Right hindlimb (tissue), 1 donor: ENCODE measurements around the gene VANGL2.

Source experiments
- DNase-seq: peaks from one replicate; pipeline ENCODE4 v3.0.0-alpha.2; 2018

Gene VANGL2

DNA sequence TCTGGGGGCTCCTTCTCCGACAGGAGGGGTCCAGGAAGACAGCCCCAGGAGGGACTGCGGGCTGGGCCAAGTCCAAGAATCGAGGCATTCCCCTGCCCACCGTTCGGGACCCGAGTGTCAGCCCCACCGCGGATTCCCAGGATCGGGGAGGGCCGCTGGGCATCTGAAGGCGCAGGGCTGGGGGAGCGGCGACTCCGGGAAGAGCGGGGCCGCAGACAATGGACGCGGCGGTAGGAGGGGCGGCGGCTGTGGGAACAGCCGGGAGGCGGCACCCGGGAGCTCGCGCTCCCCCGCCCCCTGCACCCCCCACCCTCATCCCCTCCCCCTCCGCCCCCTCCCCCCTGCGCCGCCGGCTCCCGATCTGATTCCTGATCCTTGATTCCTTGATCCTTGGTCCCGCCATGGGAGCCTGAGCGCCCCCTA, at the start of gene VANGL2:
Gene VANGL2, plus strand, starts transcription at position 342 of the 423 bp plus-strand sequence. CDS start 15,274 bp downstream, outside the sequence.
- DNase-seq = peak; percentile 91

DNA sequence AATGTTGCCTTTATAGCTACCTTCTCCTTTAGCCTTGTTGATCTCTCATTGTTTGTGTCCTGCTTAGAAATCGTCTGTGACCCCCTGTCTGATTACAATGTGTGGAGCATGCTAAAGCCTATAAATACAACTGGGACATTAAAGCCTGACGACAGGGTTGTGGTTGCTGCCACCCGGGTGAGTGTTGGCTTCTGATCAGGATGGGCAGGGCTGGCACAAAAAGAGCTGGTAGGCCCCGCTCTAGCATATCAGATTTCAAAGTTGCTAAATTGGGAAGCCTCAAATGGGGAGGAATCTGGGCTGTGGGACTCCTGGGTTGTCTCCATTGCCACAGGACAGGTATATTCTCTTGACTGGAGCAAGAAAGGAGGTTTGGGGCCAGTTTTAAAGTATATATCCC, 48.7 kb upstream of the VANGL2 start:
- DNase-seq = no peak

DNA sequence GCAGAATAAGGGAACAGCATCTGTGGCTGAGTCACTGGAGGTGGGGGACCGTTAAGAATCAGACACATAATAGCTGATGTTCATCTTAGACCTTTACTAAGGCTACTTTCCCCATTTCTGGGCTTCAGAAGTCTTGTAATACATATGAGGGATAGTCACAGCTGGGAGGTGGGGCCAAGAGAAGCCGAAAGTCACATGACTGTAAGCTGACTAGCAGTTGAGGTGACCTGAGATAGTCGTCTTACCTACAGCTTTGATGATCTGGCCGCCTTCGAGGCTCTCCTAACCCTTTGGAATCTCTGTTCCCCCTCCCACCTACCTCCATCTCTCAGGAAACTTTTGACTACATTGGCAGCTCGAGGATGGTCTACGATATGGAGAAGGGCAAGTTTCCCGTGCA, 47.8 kb upstream of the VANGL2 start:
- DNase-seq = no peak

DNA sequence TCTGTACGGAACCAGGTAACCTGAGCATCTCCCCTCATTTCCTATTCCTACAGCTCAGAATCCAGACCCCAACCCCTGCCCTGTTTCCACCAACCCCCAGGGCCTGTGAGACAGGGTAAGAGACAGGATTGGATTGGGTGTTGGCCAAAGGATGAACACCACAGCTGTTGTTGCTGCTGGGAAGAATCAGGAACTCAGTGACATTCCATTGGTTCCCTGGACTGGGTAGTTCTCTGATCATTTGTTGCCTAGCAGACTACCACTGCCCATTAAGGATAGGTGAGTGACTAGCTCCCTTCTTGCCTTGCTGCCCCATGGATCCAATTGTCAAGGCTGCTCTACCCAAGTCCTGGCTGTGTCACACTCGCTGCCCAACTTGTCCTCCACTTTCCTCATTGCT, 47.1 kb upstream of the VANGL2 start:
- no peak for DNase-seq

DNA sequence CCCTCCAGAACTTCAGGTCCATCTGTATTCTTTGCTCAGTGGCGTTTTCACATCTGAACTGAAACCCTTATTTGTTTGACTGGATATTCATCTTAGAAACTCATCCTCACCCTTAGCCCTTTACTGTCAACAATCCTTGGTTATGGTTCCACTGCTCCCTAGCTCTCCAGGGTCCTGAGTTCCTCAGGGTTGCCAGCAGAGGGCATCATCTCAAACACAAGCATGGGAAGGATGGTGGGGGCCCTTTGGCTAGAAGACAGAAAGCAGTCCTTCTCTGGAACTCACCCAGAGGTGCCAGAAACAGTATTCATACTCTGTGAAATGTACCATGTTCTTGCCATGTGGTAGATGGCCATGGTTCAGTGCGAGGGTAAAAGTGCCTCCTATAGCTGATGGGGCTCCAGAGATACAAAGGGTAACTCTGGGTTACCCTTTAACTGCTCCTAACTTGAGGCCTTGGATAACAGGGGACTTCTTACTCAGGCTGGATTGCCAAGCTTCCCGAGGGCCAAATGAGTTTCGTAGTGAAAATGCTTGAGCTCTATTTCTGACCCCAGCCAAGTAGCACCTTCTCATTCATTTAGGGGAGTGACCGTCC, 45.9 kb upstream of the VANGL2 start:
- DNase-seq = peak; percentile 7

DNA sequence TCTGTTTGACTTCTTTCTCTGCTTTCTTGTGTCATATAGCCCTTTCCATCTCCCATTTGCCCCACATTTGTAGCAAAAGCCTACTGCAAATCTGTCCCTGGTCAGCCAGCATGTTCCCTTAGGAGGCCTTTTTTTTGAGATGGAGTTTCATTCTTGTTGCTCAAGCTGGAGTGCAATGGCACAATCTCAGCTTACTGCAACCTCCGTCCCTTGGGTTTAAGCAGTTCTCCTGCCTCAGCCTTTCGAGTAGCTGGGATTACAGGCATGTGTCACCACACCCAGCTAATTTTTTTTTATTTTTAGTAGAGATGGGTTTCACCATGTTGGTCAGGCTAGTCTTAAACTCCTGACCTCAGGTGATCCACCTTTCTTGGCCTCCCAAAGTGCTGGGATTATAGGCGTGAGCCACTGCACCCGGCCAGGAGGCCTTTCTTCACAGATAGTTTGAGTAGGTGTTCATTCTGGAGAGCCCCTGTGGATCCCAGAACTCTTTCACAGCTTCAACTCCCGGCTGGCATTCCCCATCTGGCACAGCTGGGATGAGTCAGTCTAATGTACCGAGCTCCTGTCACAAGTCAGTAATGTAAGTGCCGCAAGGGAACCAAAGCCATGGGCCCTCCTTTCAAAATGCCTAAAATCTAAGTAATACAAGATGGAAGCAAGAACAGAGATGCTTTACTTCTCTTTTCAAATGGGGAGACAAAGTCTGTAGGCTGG, 42.9 kb upstream of the VANGL2 start:
- DNase-seq = peak; percentile 2

DNA sequence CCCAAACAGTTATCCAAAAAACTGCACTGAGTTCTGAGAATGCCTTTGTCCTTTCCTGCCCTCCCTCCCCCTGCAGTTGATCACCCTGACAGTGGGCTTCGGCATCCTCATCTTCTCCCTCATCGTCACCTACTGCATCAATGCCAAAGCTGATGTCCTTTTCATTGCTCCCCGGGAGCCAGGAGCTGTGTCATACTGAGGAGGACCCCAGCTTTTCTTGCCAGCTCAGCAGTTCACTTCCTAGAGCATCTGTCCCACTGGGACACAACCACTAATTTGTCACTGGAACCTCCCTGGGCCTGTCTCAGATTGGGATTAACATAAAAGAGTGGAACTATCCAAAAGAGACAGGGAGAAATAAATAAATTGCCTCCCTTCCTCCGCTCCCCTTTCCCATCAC, 42.3 kb upstream of the VANGL2 start:
- no peak for DNase-seq

DNA sequence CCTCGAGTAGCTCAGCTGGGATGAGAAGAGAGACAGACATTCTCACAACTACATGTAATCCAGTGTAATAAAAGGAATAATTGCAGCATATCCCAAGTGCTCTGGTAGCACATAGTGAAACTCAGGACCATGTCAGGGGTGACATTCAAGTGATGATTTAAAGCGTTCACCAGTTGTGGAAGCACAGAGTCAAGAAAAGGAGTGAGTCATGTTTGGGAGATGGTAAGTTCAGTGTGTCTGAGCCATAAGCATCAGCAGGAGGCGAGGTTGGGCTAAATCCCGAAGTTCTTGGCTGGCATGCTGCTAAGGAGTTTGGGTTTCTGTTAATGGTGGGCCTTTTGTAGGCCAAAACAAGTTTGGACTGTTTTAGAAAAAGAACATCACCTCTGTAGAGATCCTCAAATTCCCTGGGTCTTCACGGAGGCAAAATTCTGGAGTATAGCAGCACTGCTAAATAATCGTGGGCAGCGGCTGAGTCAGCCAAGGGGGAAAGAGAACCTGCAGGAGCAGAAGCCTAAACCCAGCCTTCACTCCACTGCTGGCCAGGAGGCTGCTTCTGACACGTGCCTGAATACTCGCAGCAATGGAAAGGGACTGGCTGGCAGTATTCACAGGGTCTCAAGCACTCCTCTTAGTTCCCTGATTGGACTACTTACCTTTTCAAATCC, 40.7 kb upstream of the VANGL2 start:
- peak; percentile 13 for DNase-seq

DNA sequence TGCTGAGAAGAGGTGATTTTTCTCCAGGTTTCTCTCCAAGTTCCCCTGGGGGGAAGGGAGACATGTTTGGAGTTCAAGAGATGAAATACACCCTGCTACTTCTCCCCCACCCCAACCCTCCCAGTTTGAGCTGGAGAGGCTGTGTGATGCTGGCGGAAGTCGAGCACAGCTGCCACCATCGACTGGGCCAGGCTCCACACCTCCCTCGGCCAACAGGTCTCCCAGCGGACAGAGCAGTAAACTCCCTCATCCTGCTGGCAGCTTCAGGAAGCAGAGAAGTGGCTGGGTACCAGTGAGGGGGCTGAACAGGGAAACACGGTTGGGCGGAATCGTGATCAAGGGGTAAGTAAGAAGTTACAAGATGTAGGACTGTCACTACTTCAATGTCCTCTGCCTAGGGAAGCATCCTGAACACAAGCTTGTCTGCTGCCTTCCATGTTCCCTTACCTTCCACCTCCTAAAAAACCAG, 40.1 kb upstream of the VANGL2 start:
- DNase-seq = peak; percentile 17

DNA sequence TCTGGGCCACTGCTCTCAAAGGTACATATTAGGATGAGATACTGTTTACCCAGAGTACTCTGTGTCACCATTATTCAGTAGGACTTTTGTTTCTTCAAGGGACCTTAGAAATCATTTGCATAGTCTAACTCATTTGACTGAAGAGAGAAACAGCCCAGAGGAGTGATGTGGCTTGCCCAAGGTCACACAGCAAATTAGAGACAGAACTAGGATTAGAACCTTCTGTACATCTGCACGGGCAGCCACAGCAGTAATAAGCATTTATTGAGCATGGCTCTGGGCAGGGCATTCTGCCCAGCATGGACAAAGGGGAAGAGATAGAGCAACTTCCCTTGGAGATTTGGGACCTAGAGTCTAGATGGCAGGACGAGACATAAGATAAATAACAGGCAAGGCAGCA, 39.2 kb upstream of the VANGL2 start:
- DNase-seq = no peak

DNA sequence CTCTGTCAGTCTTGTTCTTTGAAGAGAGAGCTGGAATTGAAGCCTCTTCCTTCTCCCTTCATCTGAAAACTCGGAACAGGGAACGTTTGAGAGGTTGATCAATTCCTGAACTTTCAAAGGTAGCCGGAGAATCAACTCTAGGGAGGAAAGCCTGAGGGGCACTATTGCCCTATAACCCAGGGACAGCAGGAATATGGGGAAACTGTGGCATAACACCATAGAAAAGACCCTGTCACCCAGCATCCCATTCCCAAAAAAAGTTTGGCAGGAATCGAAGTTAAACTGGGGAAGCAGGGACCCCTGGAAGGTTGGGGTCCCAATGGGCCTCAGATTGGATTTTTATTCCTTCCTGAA, 38.6 kb upstream of the VANGL2 start:
- DNase-seq = no peak

DNA sequence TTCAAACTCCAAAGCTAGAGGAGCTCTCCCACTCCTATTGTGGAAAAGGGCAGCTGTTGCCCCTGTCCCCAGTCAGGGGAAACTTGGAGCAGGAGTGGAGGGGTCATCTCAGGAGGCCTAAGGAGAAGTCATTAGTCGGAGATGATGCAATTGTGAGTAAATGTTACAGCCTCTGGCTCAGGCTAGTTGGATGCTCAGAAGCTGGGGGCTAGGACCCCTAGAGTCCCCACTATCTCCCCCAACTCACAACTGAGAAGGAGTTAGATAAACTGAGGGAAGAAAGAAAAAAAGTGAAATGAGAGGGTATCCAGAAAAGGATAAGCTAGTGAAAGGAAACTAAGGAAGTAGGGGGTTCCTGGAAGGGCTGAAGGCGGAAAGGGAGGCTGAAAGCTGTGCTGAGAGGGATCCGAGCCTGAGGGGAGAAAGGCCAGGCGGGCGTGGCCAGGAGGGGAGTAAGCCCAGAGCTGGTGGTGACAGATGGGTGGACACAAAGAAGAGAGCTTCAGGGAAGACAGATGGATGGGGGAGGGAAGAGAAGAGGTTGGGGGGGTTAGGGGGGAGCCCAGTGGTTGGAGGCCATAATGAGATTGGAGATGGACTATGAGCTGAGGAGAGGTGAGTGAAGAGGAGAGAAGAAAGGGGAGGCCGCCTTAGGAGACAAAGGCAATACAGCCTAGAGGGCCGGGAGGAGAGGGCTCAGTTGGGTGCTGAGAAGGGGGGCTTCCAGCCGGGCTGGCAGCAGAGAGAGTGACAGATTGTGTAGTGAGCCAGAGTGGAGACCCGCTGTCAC, 38.0 kb upstream of the VANGL2 start:
- peak; percentile 19 for DNase-seq

DNA sequence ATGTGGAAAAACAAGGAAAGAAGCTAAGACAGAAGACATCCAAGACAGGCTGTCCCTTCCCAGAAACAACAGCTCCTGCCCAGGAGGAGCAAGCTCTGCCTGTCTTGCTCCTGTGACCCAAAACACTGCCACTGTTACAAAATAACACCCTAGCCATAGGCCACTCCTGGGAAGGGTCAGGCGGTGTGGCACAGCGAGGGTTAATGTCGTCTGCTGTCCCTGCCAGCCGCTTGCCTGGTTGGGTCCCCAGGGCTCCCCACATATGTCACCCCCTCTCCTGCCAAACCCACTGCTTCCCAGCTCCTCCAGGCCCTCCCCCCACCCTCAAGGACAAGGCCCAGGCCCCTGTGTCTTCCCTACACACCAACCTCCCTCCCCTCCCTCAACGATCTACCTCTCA, 37.4 kb upstream of the VANGL2 start:
- DNase-seq = peak; percentile 6

DNA sequence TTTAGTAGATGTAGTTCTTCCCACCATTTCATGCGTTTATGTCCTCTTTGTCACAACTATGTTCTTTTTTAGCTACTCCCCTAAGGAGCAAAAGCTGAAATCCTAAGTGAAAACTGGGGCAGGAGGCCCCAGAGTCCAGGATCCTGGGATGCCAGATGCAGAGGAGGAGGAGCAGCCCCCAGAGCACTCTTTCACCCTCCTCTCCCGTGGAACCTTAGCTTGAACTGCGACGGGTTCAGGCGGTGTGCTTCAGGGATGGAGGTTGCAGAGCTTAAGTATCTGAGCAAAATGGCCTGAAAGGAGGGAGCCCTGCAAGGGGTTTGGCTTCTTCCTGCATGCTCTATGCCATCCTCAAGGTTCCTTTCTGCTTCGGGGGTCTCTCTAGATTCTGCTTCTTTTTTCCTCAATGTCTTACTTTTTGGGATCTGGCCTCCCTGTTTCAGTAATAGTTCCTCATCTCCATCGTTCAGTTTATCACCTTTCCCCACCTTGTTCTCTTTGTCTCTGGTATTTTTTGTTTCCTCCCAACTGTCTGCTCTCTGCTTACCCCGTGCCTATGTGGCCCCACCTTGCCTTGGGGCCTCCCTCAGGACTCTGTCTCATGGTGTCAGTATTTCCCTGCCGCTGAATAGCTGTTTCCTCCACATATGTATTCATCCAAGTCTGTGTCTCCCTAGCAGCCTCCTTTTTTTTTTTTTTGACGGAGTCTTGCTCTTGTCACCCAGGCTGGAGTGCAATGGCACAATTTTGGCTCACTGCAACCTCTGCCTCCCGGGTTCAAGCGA, 36.2 kb upstream of the VANGL2 start:
- no peak for DNase-seq

DNA sequence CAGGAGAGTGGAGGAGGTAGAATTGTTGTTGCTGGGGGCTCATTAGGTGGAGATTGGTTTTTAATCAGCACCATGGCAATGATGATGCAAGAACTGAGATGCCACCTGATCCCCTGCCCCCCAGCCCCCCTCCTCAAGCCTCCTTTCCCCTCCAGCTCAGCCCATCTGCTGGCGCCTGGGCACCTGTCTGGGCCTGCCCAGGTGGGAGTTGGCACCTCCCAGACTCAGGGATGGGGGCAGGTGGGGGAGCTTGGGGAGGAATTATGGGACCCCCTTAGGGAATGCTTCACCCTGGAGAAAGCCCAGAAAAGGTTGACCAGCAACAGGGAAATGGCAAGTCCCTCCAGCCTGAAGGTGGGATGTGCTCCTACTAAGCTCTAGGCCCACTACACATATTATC, 35.0 kb upstream of the VANGL2 start:
- DNase-seq = peak; percentile 7

DNA sequence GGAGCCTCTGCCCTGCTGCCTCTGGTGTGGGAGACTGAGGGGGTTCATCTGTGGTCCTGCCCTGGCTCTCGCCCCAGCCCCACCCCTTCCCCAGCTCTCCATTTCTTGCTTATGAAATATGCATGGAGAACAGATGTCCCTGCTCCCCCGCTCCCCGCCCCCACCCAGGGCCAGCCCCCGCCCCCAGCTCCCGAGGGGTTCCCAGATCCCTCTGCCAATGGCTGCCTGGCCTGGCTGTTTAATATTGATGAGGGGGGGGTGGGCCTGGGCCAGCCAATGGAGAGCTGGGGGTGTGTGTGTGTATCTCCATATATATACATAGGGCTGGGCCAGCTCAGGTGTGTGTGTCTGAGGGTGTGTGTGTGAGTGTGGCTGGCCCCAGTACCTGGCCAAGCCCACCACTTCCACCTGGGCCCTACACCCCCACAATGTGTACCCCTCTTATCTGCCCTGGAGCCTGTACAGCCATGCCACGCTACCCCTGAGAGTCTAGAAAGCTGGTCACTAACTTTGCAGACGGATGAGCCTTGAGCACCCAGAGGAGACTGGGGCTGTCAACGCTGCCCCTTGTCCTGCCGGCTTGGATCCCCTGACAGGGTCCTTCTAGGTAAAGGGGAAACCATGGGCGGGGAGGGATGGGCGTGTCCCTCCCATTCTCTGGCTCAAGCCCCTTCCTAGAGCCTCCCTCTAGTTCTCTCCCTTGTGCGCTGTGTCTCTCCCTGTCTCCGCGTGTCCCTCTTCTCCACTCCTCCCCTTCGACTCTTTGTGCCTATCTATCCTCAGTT, 33.4 kb upstream of the VANGL2 start, which contains the start of gene NHLH1:
Gene NHLH1, plus strand, starts transcription at position 341 of the 785 bp plus-strand sequence. CDS start 3,661 bp downstream, outside the sequence.
- peak; percentile 62 for DNase-seq

DNA sequence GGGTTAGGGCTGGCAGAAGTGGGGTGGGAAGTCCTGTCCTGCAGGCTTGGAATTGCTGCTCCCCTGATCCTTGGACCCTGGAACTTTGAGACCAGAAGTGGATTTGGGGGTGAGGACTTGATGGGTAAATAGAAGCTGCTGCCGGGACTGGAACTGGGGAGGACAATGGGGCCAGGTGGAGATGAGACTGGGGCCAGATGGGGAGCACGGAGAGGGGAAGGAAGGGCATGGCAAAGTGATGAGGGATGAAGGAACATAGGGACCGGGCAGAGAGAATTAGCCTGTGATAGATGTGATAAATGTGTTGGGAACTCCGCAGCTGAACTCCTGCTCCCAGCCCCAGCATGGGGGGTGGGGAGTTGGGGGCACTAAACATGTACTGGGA, 32.9 kb upstream of the VANGL2 start:
- no peak for DNase-seq

DNA sequence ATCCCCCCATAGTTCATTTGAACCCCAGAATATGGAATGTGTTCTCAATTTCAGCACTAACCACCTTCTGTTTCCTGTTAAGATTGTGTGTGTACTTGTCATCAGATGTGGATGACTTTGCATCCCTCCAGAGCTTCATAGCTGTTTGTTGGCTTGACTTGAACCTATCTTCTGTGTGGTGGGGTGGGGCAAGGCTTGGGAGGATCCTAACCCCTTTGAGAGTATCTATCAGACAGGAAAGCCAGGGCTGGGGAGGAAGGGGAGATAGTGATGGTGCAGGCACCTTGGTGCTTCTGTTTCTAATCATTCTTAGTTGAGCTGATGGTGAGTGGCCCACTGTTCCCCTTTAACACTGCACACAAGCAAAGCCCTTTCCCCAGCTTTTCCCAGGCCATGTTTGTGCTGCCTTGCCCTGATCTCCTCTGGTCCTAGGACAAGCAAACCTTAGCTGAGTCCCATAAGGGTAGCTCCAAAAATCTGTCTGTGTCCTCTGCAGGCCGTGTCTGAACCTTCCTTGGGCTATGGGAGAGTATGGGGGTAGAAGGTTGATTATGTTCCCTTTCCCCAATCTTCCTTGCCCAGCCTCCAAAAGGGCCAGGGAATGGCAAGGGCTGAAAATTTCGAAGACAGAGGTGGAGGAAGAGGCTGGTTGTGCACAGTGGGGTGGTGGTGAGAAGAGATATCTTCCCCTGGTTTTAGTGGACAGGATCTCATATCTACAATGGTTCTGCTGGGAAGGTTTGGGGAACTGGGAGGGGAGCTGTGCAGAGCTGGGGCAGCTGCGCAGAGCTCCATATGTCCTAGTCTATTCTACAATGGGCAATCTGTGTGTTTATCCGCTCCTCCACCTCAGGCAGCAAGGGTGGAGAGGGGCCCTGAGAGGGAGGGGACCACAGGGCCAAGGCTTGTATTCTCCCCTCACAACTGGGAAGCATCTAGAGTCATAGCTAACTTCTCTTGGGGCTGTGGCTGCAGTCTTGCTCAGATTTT, 32.1 kb upstream of the VANGL2 start:
- peak; percentile 11 for DNase-seq

DNA sequence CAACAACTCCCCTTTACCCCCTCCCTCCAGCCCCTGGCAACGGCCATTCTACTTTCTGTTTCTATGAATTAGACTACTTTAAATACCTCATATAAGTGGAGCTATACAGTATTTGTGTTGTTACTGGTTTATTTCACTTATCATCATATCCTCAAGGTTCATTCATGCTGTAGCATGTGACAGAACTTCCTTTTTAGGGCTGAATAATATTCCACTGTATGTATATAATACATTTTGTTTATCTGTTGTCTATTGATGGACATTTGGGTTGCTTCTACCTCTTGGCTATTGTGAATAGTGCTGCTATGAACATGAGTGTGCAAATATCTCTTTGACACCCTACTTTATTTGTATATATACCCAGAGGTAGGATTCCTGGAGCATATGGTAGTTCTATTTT, 31.3 kb upstream of the VANGL2 start:
- no peak for DNase-seq
